ENCODE measurements around the gene CYFIP2.

CYFIP2 gene

GRCh38 chr5:157290156-157290980, 24.4 kb downstream of the CYFIP2 start:
- no peak for DNase-seq (ENCODE audit: low spot score)

GRCh38 chr5:157290981-157291711, 25.2 kb downstream of the CYFIP2 start:
- peak; percentile 41 for DNase-seq (ENCODE audit: low spot score)
- TF ChIP-seq, protein P1, sequence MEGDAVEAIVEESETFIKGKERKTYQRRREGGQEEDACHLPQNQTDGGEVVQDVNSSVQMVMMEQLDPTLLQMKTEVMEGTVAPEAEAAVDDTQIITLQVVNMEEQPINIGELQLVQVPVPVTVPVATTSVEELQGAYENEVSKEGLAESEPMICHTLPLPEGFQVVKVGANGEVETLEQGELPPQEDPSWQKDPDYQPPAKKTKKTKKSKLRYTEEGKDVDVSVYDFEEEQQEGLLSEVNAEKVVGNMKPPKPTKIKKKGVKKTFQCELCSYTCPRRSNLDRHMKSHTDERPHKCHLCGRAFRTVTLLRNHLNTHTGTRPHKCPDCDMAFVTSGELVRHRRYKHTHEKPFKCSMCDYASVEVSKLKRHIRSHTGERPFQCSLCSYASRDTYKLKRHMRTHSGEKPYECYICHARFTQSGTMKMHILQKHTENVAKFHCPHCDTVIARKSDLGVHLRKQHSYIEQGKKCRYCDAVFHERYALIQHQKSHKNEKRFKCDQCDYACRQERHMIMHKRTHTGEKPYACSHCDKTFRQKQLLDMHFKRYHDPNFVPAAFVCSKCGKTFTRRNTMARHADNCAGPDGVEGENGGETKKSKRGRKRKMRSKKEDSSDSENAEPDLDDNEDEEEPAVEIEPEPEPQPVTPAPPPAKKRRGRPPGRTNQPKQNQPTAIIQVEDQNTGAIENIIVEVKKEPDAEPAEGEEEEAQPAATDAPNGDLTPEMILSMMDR (IDR thresholded peaks at IDR 0.05; ENCODE audit: extremely low read depth, missing control alignments) = no peak

More at GRCh38 chr5:157290156-157290980, 24.4 kb downstream of the CYFIP2 start:
- TF ChIP-seq, protein P1 (IDR thresholded peaks at IDR 0.05; ENCODE audit: extremely low read depth, missing control alignments) = no peak

DNA sequence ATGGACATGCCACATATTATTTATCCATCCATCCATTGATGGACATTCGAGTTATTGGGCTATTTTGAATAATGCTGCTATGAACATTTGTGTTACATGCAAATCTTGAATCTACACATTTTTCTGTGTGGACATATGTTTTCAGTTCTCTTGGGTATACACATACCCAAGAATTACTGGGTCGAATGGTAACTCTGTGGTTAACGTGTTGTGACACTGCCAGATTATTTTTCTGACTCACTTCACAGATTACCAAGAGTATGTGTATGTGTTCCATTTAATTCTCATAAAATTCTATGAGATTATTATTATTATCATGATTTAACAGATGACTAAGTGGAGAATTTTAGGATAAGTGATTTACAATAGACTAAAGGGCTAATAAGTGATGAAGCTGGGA, 26.7 kb downstream of the CYFIP2 start:
- TF ChIP-seq, protein P1 (IDR thresholded peaks at IDR 0.05; ENCODE audit: extremely low read depth, missing control alignments) = no peak
- no peak for DNase-seq (ENCODE audit: low spot score)

GRCh38 chr5:157294407-157295091, 28.6 kb downstream of the CYFIP2 start:
- TF ChIP-seq, protein P1 (IDR thresholded peaks at IDR 0.05; ENCODE audit: extremely low read depth, missing control alignments) = no peak
- DNase-seq (ENCODE audit: low spot score) = no peak

GRCh38 chr5:157295247-157295646, 29.3 kb downstream of the CYFIP2 start:
- TF ChIP-seq, protein P1 (IDR thresholded peaks at IDR 0.05; ENCODE audit: extremely low read depth, missing control alignments) = no peak
- DNase-seq (ENCODE audit: low spot score) = no peak

GRCh38 chr5:157300564-157300963, 34.6 kb downstream of the CYFIP2 start:
- DNase-seq (ENCODE audit: low spot score) = no peak
- TF ChIP-seq, protein P1 (IDR thresholded peaks at IDR 0.05; ENCODE audit: extremely low read depth, missing control alignments) = no peak
